HepG2 (cell line): Measurements from ENCODE around the gene SPC24. TPM values are rescaled to one million over a fixed set of nuclear protein-coding genes. Genes with fewer than 3 reads are reported as not detected.

Source experiments
- ATAC-seq: fragments of 200-7000 bp; cut with Tn5 transposase; 3 replicates; pipeline ENCODE4 v1.9.1; 2020; ENCODE audit warnings: mild to moderate bottlenecking, moderate library complexity
- BruUV-seq: library from RNA; stranded (reverse); fragments of 400-500 nt; replicated peaks from 2 replicates; lab custom pipeline; 2021; lab: Mats Ljungman, UMichigan
- CTCF ChIA-PET: fragments of 300-600 bp; formaldehyde crosslinking; extraction: SDS; loops from one replicate; lab custom pipeline; 2021; ENCODE audit warnings: low total read pairs, inconsistent platforms, low intra/inter-chr PET ratio; lab: Yijun Ruan, JAX
- POLR2A ChIA-PET: fragments of 350-600 bp; sonication (Branson Sonifier 250); formaldehyde crosslinking; loops from one replicate; lab custom pipeline; 2020; ENCODE audit warnings: antibody characterized with exemption, inconsistent platforms; lab: Yijun Ruan, JAX
- DNase-seq: peaks from one replicate; pipeline ENCODE4 v3.0.0-alpha.2; 2015; ENCODE audit warnings: low spot score
- FAIRE-seq: peaks from 3 replicates; lab custom pipeline; 2011; peaks lifted over from hg19 to GRCh38; lab: Jason Lieb, UNC
- H2AFZ ChIP-seq: one replicate; pipeline ENCODE4 v1.6.1; 2011; ENCODE audit warnings: low read length, inconsistent platforms
- H3K27ac ChIP-seq: fragments of 300-600 bp; 3 replicates; pipeline ENCODE4 v1.8.0; 2011; ENCODE audit warnings: mixed run types, mild to moderate bottlenecking, mixed read lengths, low read length, inconsistent platforms; ENCODE audit not compliant: insufficient read depth; ENCODE audit errors: extremely low read length
- H3K27me3 ChIP-seq, 2 experiments: fragments of 200-600 bp in 1 of 2; 2 replicates in 1 of 2; 3 replicates in 1 of 2; pipeline versions ENCODE4 v1.6.0 to v1.8.0; 2011; ENCODE audit warnings: low read length in 2 of 2, mild to moderate bottlenecking in 2 of 2, moderate library complexity in 2 of 2, inconsistent platforms in 1 of 2; ENCODE audit not compliant: insufficient read depth in 2 of 2, control insufficient read depth in 1 of 2
- H3K36me3 ChIP-seq, 2 experiments: fragments of 200-600 bp in 1 of 2; replicated peaks in 1 of 2; 2 replicates in 1 of 2; 3 replicates in 1 of 2; pipeline versions ENCODE4 v1.5.1 to v1.8.0; 2011; ENCODE audit warnings: low read length in 2 of 2, inconsistent platforms in 1 of 2; ENCODE audit not compliant: insufficient read depth in 2 of 2, control insufficient read depth in 1 of 2
- H3K4me1 ChIP-seq: 2 replicates; pipeline ENCODE4 v1.5.1; 2012; ENCODE audit warnings: low read length, inconsistent platforms; ENCODE audit not compliant: insufficient read depth
- H3K4me2 ChIP-seq: 2 replicates; pipeline ENCODE4 v1.6.0; 2011; ENCODE audit warnings: low read depth, low read length, inconsistent platforms
- H3K4me3 ChIP-seq, 3 experiments: fragments of 200-600 bp in 1 of 3; sonication (generic), shearing (Covaris generic) in 1 of 3; replicated peaks in 1 of 3; 2 replicates each; pipeline ENCODE4 v1.5.1; 2011 to 2016; ENCODE audit warnings: low read length in 3 of 3, inconsistent platforms in 2 of 3, low read depth in 2 of 3, mild to moderate bottlenecking in 2 of 3, control low read depth in 1 of 3, mixed read lengths in 1 of 3; ENCODE audit not compliant: insufficient read depth in 1 of 3
- H3K79me2 ChIP-seq: one replicate; pipeline ENCODE4 v1.6.1; 2011; ENCODE audit warnings: low read length, inconsistent platforms; ENCODE audit not compliant: insufficient read depth
- H3K9ac ChIP-seq: 2 replicates; pipeline ENCODE4 v1.6.0; 2011; ENCODE audit warnings: mild to moderate bottlenecking, low read depth, low read length, inconsistent platforms; ENCODE audit not compliant: insufficient read depth
- H3K9me3 ChIP-seq: 2 replicates; pipeline ENCODE4 v1.5.1; 2012; ENCODE audit warnings: mild to moderate bottlenecking, low read length
- H4K20me1 ChIP-seq: 2 replicates; pipeline ENCODE4 v1.6.0; 2011; ENCODE audit warnings: inconsistent platforms, mild to moderate bottlenecking, low read length, moderate library complexity; ENCODE audit not compliant: insufficient read depth
- NFYB ChIP-seq: sonication (generic); formaldehyde crosslinking; IDR thresholded peaks from 2 replicates; pipeline ENCODE4 v1.4.0; 2020; ENCODE audit warnings: missing genetic modification reagents
- ZBED4 ChIP-seq: sonication (generic); formaldehyde crosslinking; IDR thresholded peaks from 2 replicates; pipeline ENCODE4 v1.4.0; 2020; ENCODE audit warnings: missing genetic modification reagents, borderline replicate concordance
- ZNF572 ChIP-seq: sonication (generic); formaldehyde crosslinking; IDR thresholded peaks from 2 replicates; pipeline ENCODE4 v1.5.1; 2020; ENCODE audit warnings: mild to moderate bottlenecking, missing genetic modification reagents
- ZNF720 ChIP-seq: sonication (generic); formaldehyde crosslinking; IDR thresholded peaks from 2 replicates; pipeline ENCODE4 v1.4.0; 2020; ENCODE audit warnings: missing genetic modification reagents
- ZSCAN31 ChIP-seq: sonication (generic); formaldehyde crosslinking; IDR thresholded peaks from 2 replicates; pipeline ENCODE4 v1.5.0; 2020; ENCODE audit warnings: low read depth, mild to moderate bottlenecking, missing genetic modification reagents
- WGBS: methylation state at CpG from one replicate; pipeline ENCODE4 v1.1.6; 2017; ENCODE audit warnings: low lambda C conversion rate; 5-methylcytosine and 5-hydroxymethylcytosine counted together
- in situ Hi-C: cut with HindIII; loops from 2 replicates; pipeline ENCODE4 v1.10.0; 2017; ENCODE audit warnings: low pct_unique_long_range_greater_than_20kb; ENCODE audit not compliant: extremely low pct_ligation_motif_present
- intact Hi-C: fragments of 100-400 bp; cut with micrococcal nuclease; formaldehyde crosslinking; loops from one replicate; pipeline ENCODE4 v1.10.0; 2022; ENCODE audit not compliant: unreplicated experiment
- polyA plus RNA-seq, 8 experiments: library from polyadenylated mRNA; depleted of rRNA in 3 of 8; stranded (reverse) in 7 of 8; unstranded in 1 of 8; fragments of >200 nt; fragmentation: Illumina TruSeq in 4 of 8; extraction: Trizol in 4 of 8; gene quantifications; 2 replicates each; pipeline versions ENCODE4 v1.2.1 to v1.2.3, GENCODE V29; 2011 to 2016; ENCODE audit warnings: low read depth in 4 of 8, missing spikeins in 1 of 8, mixed read lengths in 1 of 8; ENCODE audit not compliant: insufficient read depth in 1 of 8
- total RNA-seq, 5 experiments: library from RNA; depleted of rRNA; stranded (reverse); fragments of >200 nt; fragmentation: Illumina TruSeq; extraction: Trizol; gene quantifications; 2 replicates each; pipeline ENCODE4 v1.2.3, GENCODE V29; 2016; ENCODE audit warnings: low read depth in 1 of 5

The SPC24 gene
- total and polyA plus RNA-seq, 2 of the 13 experiments (the other 11 are each of a cell fraction or from before 2014, with no cell fraction given), result 10.0 to 46.2 TPM

DNA sequence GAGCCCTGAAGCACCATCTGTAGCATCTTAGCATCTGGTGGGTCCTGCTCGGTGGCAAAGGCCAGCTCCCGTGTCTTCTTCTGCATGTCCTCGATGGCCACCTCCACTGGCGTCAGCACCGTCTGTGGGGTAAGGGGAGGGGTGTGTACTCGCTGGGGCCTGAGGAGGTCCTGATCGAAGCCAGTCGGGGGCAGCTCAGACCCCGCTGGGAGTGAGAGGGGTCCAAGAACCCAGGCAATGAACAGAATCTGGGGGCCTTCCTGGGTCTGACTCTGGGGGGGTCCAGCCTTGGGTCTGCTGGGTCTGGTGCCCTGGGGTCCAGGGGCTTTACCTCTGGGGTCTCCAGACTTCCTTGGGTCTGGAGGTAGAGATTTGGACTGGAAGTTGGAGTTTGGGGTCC is 45.3 kb upstream of the SPC24 start:
- BruUV-seq, result no TSS peak
- Histone ChIP-seq H3K27ac (no peak overlapping the region), H3K4me2 (no peak overlapping the region), H4K20me1 (no peaks in the 10 kb centered on the region), H3K79me2 (no peaks in the 10 kb centered on the region), H3K4me3 (no peak overlapping the region), H3K27me3 (no peaks in the 10 kb centered on the region; a peak in 1 of 5 replicates), H3K36me3 (peaks cover 2 to 6% of the 10 kb centered on the region in 2 experiments; a peak in 1 of 5 replicates), H2AFZ (no peak overlapping the region), H3K4me1 (peaks cover 18% of the 10 kb centered on the region), H3K9me3 (no peaks in the 10 kb centered on the region), H3K9ac (no peak overlapping the region)
- CTCF ChIA-PET, result no interaction called here
- POLR2A ChIA-PET, result interaction anchor here (1.2 kb wide), 1 partner anchor 58 kb away, joined by 6 read pairs; no protein-coding TSS in a partner anchor
- in situ Hi-C loops, result loop anchor here (5.0 kb wide), 1 partner anchor 64 kb away; no protein-coding TSS in a partner anchor
- TF ChIP-seq ZNF572 (CRISPR knock-in tag) (no peak), NFYB (CRISPR knock-in tag) (no peak), ZBED4 (CRISPR knock-in tag) (no peak), ZSCAN31 (CRISPR knock-in tag) (no peak), ZNF720 (CRISPR knock-in tag) (no peak)
- intact Hi-C loops, result no loop called here
- WGBS, result 90% methylated on average over 9 of the region's 9 CpGs
- ATAC-seq (no peak), DNase-seq (no peak), FAIRE-seq (no peak)
